GM21360 (cell line): ENCODE measurements around the gene RCOR2.
"Not testable (repeated sequence)": the region's sequence is repeated elsewhere in the genome, so short reads cannot be mapped to it uniquely, and the experiment has no call there.

Experiments used
- ATAC-seq: cut with Tn5 transposase; IDR thresholded peaks from one replicate; pipeline ENCODE4 v1.9.1; 2021; ENCODE audit warnings: mild to moderate bottlenecking, moderate library complexity; ENCODE audit not compliant: unreplicated experiment

The RCOR2 gene

GRCh38 chr11:63879598-63880402 is 37.2 kb downstream of the RCOR2 start:
- ATAC-seq = no peak

- no peak for ATAC-seq
These were observed 39.2 kb downstream of the RCOR2 start for GRCh38 chr11:63877658-63878241.

- no peak for ATAC-seq
These were observed 40.3 kb downstream of the RCOR2 start for GRCh38 chr11:63876616-63877015.

- no peak for ATAC-seq
These were observed 41.4 kb downstream of the RCOR2 start for GRCh38 chr11:63875506-63876065.

GRCh38 chr11:63874511-63874910 is 42.5 kb downstream of the RCOR2 start:
- ATAC-seq = no peak

- ATAC-seq = no peak
These were observed 43.7 kb downstream of the RCOR2 start for GRCh38 chr11:63873311-63873710.

GRCh38 chr11:63872800-63873197 is 44.2 kb downstream of the RCOR2 start:
- ATAC-seq = no peak

- peak; percentile 82 for ATAC-seq
These were observed 44.8 kb downstream of the RCOR2 start for GRCh38 chr11:63871962-63872799.

GRCh38 chr11:63870351-63871140 is 46.4 kb downstream of the RCOR2 start:
- ATAC-seq = no peak

GRCh38 chr11:63869683-63870082 is 47.3 kb downstream of the RCOR2 start:
- ATAC-seq = no peak

- ATAC-seq = no peak
These were observed 47.8 kb downstream of the RCOR2 start for GRCh38 chr11:63869171-63869591.

GRCh38 chr11:63868399-63869064 is 48.4 kb downstream of the RCOR2 start:
- ATAC-seq = no peak

GRCh38 chr11:63867511-63867910 is 49.5 kb downstream of the RCOR2 start:
- no peak for ATAC-seq

- ATAC-seq = peak; percentile 70
These were observed 50.8 kb downstream of the RCOR2 start for GRCh38 chr11:63866211-63866610.

GRCh38 chr11:63863620-63864019 is 53.3 kb downstream of the RCOR2 start:
- ATAC-seq = not testable (repeated sequence)

- ATAC-seq = no peak
These were observed 54.0 kb downstream of the RCOR2 start for GRCh38 chr11:63862923-63863322.
